Spleen (tissue), 7 donors: ENCODE data around the gene CYP11A1.

Experiments used
- POLR2AphosphoS5 ChIP-seq, 3 donors: sonication (generic); formaldehyde crosslinking; IDR thresholded peaks; one replicate each; pipeline ENCODE4 v1.5.1; 2017; ENCODE audit warnings: antibody characterized with exemption in 3 of 3
- TF ChIP-seq, protein P1 (sequence below), 11 experiments: fragments of 200-600 bp in 7 of 11; fragments of 450-650 bp in 4 of 11; sonication (generic) in 4 of 11; IDR thresholded peaks in 8 of 11; conservative IDR thresholded peaks in 3 of 11; 1 replicate in 7 of 11; 2 replicates in 4 of 11; pipeline versions ENCODE4 v1.4.0 to v1.8.0; 2016 to 2021; ENCODE audit warnings: antibody characterized with exemption in 11 of 11, inconsistent platforms in 4 of 11, mild to moderate bottlenecking in 1 of 11
- donor health status: DM: no; HTN: no; CAD: no; lungs with moderate emphysema.
- donor health status: DM: no; HTN: no; CAD: no.
- donor health status: DM: no; HTN: no; CAD: no.

DNA sequence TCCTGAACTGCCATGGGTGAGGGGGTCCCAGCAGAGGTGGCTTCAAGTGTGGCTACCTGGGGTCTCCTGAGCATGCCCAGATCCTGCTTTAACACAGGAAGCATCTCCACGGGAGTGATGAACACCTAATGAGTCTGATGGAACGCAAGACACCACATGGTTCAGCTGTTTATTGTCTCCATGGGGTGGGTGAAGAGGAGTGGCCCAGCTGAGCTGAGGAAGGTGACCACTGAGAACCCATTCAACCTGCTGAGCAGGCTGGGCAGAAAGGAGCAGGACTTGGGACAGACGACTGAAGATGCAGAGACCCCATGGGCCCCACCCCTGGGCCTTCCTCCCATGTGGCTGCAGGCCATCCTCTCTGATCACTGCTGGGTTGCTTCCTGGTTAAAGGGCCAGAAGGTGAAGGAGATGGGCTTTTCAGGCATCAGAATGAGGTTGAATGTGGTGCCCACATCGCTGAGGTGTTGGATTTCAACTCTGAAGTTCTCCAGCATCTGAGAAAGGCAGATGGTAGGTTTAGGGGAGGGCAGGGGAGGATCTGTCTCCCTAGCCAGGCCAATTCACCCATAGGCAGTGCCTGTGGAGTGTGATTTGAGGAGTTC, 29.7 kb downstream of the CYP11A1 start:
- TF ChIP-seq POLR2AphosphoS5 (IDR thresholded peaks at IDR 0.05) = no peak
- TF ChIP-seq, protein P1, sequence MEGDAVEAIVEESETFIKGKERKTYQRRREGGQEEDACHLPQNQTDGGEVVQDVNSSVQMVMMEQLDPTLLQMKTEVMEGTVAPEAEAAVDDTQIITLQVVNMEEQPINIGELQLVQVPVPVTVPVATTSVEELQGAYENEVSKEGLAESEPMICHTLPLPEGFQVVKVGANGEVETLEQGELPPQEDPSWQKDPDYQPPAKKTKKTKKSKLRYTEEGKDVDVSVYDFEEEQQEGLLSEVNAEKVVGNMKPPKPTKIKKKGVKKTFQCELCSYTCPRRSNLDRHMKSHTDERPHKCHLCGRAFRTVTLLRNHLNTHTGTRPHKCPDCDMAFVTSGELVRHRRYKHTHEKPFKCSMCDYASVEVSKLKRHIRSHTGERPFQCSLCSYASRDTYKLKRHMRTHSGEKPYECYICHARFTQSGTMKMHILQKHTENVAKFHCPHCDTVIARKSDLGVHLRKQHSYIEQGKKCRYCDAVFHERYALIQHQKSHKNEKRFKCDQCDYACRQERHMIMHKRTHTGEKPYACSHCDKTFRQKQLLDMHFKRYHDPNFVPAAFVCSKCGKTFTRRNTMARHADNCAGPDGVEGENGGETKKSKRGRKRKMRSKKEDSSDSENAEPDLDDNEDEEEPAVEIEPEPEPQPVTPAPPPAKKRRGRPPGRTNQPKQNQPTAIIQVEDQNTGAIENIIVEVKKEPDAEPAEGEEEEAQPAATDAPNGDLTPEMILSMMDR (IDR thresholded peaks at IDR 0.05 in 8 of 11, conservative IDR thresholded peaks at IDR 0.05 in 3 of 11) = no peak
